UCSD-AML1 (cell line): ENCODE measurements around the gene CHURC1.
"Not testable (repeated sequence)": the region's sequence is repeated elsewhere in the genome, so short reads cannot be mapped to it uniquely, and the experiment has no call there.

Experiments used
- DNase-seq: peaks from one replicate; lab custom pipeline; 2025; ENCODE audit not compliant: unreplicated experiment; lab: John Stamatoyannopoulos, UW

Gene CHURC1

DNA sequence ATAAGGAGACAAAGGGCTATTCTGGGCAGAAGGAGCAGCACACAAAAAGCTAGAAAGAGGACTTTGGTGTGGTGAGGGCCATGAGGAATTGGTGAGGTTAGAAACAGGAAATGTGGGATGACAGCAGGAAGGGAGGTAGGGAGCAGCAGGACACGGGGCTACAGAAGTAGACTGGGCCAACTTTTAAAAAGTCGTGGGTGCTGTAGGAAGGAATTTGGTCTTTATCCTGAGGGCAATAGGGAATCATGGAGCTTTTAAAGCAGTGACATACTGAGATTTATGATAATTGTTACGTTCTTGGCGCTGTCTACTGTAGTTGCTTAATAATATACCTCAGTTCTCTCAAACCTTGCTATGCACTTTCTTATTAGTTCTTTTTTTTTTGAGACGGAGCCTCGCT, 8.2 kb upstream of the CHURC1 start:
- DNase-seq = no peak

- no peak for DNase-seq
These were observed 3.3 kb upstream of the CHURC1 start for GRCh38 chr14:64910847-64911495.

- no peak for DNase-seq
These were observed 2.0 kb upstream of the CHURC1 start for GRCh38 chr14:64912261-64912660.

DNA sequence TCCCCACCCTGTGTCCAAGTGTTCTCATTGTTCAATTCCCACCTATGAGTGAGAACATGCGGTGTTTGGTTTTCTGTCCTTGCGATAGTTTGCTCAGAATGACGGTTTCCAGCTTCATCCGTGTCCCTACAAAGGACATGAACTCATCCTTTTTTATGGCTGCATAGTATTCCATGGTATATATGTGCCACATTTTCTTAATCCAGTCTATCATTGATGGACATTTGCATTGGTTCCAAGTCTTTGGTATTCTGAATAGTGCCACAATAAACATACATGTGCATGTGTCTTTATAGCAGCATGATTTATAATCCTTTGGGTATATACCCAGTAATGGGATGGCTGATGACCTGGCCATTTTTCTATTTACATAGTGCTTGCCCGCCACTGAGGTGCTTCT, 778 bp upstream of the CHURC1 start:
- not testable (repeated sequence) for DNase-seq

GRCh38 chr14:64915029-64915424, 772 bp downstream of the CHURC1 start:
- DNase-seq = no peak

DNA sequence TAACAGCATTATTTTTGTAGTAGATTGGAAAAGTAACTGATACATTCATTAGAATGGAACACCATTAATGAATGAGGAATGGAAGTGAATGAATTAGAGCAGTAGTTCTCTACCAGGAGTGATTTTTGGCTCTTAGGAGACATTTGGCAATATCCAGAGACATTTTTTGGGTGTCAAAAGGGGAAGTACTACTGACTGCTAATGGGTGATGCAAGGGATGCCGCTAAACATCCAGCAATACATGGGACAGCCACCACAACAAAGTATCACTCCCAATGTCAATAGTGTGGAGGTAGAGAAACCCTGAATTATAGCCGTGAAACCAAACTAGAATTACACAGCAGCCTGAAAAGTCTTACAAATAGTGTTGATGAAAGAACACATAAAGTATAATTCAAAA, 1.5 kb downstream of the CHURC1 start:
- DNase-seq = no peak

DNA sequence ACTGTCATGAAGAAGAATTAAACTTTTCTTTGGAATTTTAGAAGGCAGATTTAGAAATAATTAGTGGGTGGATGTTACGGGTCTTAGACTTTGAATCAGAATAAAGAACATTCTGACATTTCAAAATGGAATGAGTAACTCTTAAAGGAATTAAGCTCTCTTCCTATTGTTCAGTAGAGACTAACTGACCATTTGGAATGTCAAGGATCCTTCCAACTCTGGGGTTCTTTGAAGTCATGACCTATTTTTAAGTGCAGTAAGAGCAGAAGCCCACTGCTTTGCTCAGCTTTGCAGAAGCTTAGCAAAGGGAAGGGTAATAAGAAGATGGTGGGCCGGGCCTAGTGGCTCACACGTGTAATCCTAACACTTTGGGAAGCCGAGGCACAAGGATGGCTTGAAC, 4.0 kb downstream of the CHURC1 start:
- no peak for DNase-seq

DNA sequence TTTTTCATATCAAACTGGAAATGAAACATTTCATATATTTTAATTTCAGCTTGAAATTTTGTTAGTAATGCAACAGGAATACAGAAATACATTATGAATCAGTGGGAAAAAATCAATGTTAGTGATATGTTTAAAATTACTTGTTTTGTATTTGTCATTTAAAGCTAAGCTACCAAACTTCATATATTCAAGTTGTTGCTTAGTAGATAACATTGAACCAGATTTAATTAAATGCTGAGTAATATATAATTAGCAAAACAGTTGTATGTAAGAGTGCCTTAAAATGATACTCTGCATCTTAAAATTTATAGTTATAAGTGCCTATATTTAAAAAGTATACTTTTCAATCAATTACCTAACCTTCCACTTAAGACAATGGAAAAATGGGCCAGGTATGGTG, 5.0 kb downstream of the CHURC1 start:
- no peak for DNase-seq

GRCh38 chr14:64919618-64920017, 5.4 kb downstream of the CHURC1 start:
- DNase-seq = no peak

DNA sequence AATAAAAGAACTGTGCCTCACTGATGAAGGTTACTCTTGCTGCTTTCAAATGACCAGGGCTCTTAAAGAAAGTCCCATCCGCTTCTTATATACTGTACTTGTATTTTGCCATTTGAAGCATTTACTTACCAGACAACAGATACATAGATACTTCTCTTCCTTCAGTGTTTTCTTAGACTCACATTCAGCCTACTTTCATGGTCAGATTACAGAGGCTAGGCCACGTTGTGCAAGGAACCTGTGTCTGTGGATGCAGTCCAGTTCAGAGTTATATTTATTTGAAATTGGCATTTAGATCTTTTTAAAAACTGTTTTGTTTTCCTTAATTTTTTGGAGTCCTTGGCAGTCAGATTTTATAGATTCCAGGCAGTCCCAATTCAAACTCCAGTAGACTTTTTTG, 6.2 kb downstream of the CHURC1 start:
- no peak for DNase-seq

- DNase-seq = no peak
These were observed 8.8 kb downstream of the CHURC1 start for GRCh38 chr14:64923015-64923414.

GRCh38 chr14:64926398-64926995, 12.2 kb downstream of the CHURC1 start:
- DNase-seq = no peak

- no peak for DNase-seq
These were observed 12.8 kb downstream of the CHURC1 start for GRCh38 chr14:64927031-64927430.

DNA sequence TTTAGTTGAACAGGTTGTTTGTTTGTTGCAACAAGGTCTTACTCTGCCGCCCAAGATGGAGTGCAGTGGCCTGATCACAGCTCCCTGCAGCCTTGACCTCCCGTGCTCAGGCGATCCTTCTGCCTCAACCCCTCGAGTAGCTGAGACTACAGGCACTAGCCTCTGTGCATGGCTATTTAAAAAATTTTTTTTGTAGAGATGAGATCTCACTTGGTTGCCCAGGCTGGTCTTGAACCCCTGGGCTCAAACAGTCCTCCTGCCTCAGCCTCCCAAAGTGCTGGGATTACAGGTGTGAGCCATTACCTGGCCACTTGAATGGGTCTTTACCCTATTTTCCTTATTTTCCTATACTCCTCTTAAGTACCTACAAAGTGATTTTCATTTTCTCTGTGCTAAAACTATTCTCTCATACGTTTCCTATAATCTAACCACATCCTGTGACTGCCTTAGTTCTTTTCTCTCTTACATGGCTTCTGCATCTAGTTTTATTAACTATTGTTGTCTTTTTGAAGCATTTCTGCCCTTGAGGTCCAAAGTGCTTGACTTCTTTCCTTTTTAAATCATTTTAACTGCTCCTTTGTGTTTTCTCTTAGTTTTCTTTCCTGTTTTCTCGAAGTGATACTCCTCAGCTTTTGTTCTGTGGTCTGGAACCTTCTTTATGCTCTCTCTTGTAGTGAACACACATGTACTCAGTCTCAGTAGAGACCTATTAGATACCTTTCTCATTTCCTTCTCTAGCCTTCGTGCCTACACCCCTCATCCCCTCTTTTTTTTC, 14.2 kb downstream of the CHURC1 start:
- DNase-seq = no peak

DNA sequence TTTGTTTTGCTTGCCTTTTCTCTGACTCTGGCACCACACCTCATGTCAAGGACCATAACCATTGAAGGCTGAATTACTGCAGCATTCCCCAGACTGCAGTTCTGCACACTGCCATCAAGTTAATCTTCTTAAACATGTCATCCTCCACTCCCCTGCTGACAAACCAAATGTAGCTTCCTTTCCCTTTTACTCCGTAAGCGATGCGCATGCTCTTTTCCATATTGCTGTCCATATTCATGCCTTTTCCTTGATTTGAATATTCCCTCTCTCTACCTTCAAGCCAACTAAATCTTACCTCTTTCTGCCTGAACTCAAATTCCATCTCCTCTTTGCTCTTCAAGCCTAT, 14.7 kb downstream of the CHURC1 start:
- no peak for DNase-seq

GRCh38 chr14:64930085-64930843, 16.0 kb downstream of the CHURC1 start:
- no peak for DNase-seq

DNA sequence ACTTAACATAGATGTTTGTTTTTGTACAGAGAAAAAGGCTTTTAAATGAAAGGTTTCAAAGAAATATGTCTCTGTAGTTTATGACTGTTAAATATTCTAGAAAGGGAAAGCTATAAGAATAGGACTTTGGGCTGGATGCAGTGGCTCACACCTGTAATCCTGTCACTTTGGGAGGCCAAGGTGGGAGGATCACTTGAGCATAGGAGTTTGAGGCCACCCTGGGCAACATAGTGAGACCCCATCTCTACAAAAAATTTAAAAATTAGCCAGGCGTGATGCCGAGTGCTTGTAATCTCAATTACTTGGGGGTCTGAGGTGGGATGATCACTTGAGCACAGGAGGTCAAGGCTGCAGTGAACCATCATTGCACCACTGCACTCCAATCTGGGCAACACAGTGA, 16.9 kb downstream of the CHURC1 start:
- DNase-seq = no peak

DNA sequence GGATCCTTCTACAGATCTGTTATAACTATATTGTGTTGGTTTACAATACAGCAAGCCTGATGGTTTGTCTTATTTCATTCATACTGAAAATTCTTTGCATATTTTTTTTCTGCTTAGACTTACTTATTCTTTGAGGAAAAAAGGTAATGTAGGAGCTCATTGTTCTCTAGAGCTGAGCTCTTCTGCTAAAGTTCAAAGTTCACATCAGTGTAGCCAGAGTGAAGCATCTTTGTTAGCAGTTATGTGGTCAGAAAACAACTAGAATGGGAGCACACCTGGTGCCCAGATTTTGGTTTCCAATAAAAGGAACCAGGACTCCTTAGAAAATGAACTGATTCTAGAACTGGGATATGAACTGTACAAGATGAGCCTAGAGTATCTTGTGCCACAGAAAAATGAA, 18.0 kb downstream of the CHURC1 start:
- no peak for DNase-seq

GRCh38 chr14:64934338-64934929, 20.2 kb downstream of the CHURC1 start:
- no peak for DNase-seq

GRCh38 chr14:64935508-64935907, 21.3 kb downstream of the CHURC1 start:
- DNase-seq = no peak

DNA sequence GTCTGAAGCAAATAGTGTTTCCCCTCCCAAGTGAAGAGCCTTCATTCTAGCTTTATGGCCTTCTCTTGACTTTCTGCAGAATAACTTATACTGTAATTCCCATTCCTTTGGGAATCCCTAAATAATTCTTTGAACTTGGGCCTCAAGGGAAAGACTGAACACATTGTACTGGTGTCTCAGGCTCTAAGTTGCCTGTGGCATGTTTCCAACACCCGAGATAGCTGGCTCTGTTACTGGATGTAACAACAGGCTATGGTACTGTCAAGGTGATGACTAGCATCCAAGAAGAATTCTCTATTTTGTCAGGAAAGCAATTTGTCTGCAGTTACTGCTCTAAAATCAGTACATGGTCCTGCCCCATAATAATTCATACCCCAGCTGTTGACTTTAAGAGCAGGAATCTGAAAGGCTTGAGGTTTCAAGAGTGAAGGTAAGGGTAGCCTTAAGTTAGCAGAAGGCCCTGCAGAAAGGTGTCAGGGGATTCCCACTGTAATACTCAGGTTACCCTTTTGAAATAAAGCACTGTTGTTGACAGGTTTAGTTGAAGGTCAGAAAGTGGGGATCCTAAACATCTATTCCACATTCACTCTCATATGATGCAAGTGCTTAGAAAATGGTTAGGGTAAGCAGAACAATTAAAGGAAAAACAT, 23.0 kb downstream of the CHURC1 start:
- no peak for DNase-seq
